H9 (cell line): ENCODE results near the gene ADORA1. TPM values are rescaled to one million over a fixed set of nuclear protein-coding genes. Genes with fewer than 3 reads are reported as not detected.
A peak's percentile ranks its signal among the peaks of the same experiment; 100 is the strongest.

Source experiments
- DNase-seq: peaks from one replicate; pipeline ENCODE4 v3.0.0-alpha.2; 2017
- H2AFZ ChIP-seq: one replicate; pipeline ENCODE4 v1.6.1; 2013; ENCODE audit warnings: mild to moderate bottlenecking, low read length, control low read depth, moderate library complexity
- H2AK5ac ChIP-seq: 2 replicates; pipeline ENCODE4 v1.6.1; 2013; ENCODE audit warnings: low read length, control low read depth, mixed read lengths; ENCODE audit not compliant: insufficient read length
- H2BK120ac ChIP-seq: one replicate; pipeline ENCODE4 v1.6.1; 2013; ENCODE audit warnings: low read depth, mild to moderate bottlenecking, low read length, control low read depth, inconsistent platforms; ENCODE audit not compliant: poor library complexity, severe bottlenecking
- H2BK12ac ChIP-seq: 2 replicates; pipeline ENCODE4 v1.6.1; 2013; ENCODE audit warnings: low read length, control low read depth, mixed read lengths, low read depth; ENCODE audit not compliant: insufficient read length
- H2BK15ac ChIP-seq: 2 replicates; pipeline ENCODE4 v1.6.1; 2013; ENCODE audit warnings: low read depth, low read length, control low read depth
- H2BK20ac ChIP-seq: one replicate; pipeline ENCODE4 v1.6.1; 2013; ENCODE audit warnings: low read depth, mild to moderate bottlenecking, low read length, control low read depth, inconsistent platforms; ENCODE audit not compliant: poor library complexity, severe bottlenecking
- H2BK5ac ChIP-seq: 2 replicates; pipeline ENCODE4 v1.6.1; 2013; ENCODE audit warnings: low read length, control low read depth, mixed read lengths; ENCODE audit not compliant: insufficient read length
- H3K14ac ChIP-seq: 2 replicates; pipeline ENCODE4 v1.6.1; 2013; ENCODE audit warnings: low read length, control low read depth; ENCODE audit not compliant: insufficient read depth
- H3K18ac ChIP-seq: 2 replicates; pipeline ENCODE4 v1.6.1; 2013; ENCODE audit warnings: low read depth, mild to moderate bottlenecking, mixed read lengths, low read length, control low read depth; ENCODE audit not compliant: insufficient read length
- H3K23ac ChIP-seq: 2 replicates; pipeline ENCODE4 v1.6.1; 2013; ENCODE audit warnings: low read length, control low read depth, mixed read lengths, low read depth; ENCODE audit not compliant: insufficient read length
- H3K23me2 ChIP-seq: 2 replicates; pipeline ENCODE4 v1.6.1; 2013; ENCODE audit warnings: low read depth, mild to moderate bottlenecking, mixed read lengths, low read length, control low read depth; ENCODE audit not compliant: insufficient read length, poor library complexity, severe bottlenecking
- H3K27ac ChIP-seq: 2 replicates; pipeline ENCODE4 v1.5.1; 2013; ENCODE audit warnings: low read length, control low read depth, mixed read lengths, low read depth; ENCODE audit not compliant: insufficient read length
- H3K27me3 ChIP-seq: 2 replicates; pipeline ENCODE4 v1.6.1; 2013; ENCODE audit warnings: low read length, control low read depth, inconsistent platforms; ENCODE audit not compliant: insufficient read depth
- H3K4ac ChIP-seq: 2 replicates; pipeline ENCODE4 v1.6.1; 2013; ENCODE audit warnings: low read depth, mild to moderate bottlenecking, control low read depth, inconsistent platforms, low read length, moderate library complexity
- H3K4me1 ChIP-seq: 2 replicates; pipeline ENCODE4 v1.6.1; 2013; ENCODE audit warnings: low read length, control low read depth, inconsistent platforms; ENCODE audit not compliant: insufficient read depth
- H3K4me2 ChIP-seq: 2 replicates; pipeline ENCODE4 v1.6.1; 2013; ENCODE audit warnings: low read length, control low read depth, mixed read lengths; ENCODE audit not compliant: insufficient read length, insufficient read depth
- H3K56ac ChIP-seq: 2 replicates; pipeline ENCODE4 v1.6.1; 2013; ENCODE audit warnings: low read depth, mild to moderate bottlenecking, mixed read lengths, low read length, control low read depth; ENCODE audit not compliant: insufficient read length
- H3K79me1 ChIP-seq: 2 replicates; pipeline ENCODE4 v1.6.1; 2013; ENCODE audit warnings: low read depth, mild to moderate bottlenecking, moderate library complexity, low read length, control low read depth, inconsistent platforms; ENCODE audit not compliant: insufficient read depth, poor library complexity, severe bottlenecking
- H3K79me2 ChIP-seq: 2 replicates; pipeline ENCODE4 v1.6.1; 2013; ENCODE audit warnings: low read length, control low read depth, inconsistent platforms; ENCODE audit not compliant: insufficient read depth
- H3K9ac ChIP-seq: 2 replicates; pipeline ENCODE4 v1.6.1; 2013; ENCODE audit warnings: low read length, control low read depth, mixed read lengths; ENCODE audit not compliant: insufficient read length; ENCODE audit errors: extremely low read depth
- H3K9me3 ChIP-seq: one replicate; pipeline ENCODE4 v1.6.1; 2013; ENCODE audit warnings: low read depth, low read length, inconsistent platforms; ENCODE audit not compliant: control insufficient read depth
- H3T11ph ChIP-seq: one replicate; pipeline ENCODE4 v1.6.1; 2013; ENCODE audit warnings: mild to moderate bottlenecking, low read length, control low read depth, inconsistent platforms
- H4K20me1 ChIP-seq: one replicate; pipeline ENCODE4 v1.6.1; 2013; ENCODE audit not compliant: control insufficient read depth, insufficient read length, insufficient read depth
- H4K5ac ChIP-seq: 2 replicates; pipeline ENCODE4 v1.6.1; 2013; ENCODE audit warnings: low read depth, mild to moderate bottlenecking, mixed read lengths, low read length, control low read depth; ENCODE audit not compliant: insufficient read length
- H4K8ac ChIP-seq: replicated peaks from 2 replicates; pipeline ENCODE4 v1.6.1; 2013; ENCODE audit warnings: low read length, control low read depth, mixed read lengths, low read depth; ENCODE audit not compliant: insufficient read length
- H4K91ac ChIP-seq: 2 replicates; pipeline ENCODE4 v1.6.1; 2013; ENCODE audit warnings: low read depth, mild to moderate bottlenecking, moderate library complexity, mixed read lengths, low read length, control low read depth; ENCODE audit not compliant: insufficient read length
- H3K27ac Mint-ChIP-seq, 3 experiments: 2 replicates in 2 of 3; 3 replicates in 1 of 3; pipeline ENCODE4 v1.8.0; 2020 to 2021; ENCODE audit warnings: mixed read lengths in 3 of 3, mild to moderate bottlenecking in 1 of 3, moderate library complexity in 1 of 3
- H3K27me3 Mint-ChIP-seq: 2 replicates; pipeline ENCODE4 v1.8.0; 2021; ENCODE audit warnings: low read depth, mild to moderate bottlenecking, moderate library complexity, mixed read lengths
- H3K36me3 Mint-ChIP-seq, 3 experiments: 2 replicates in 2 of 3; 3 replicates in 1 of 3; pipeline ENCODE4 v1.8.0; 2020 to 2021; ENCODE audit warnings: low read depth in 3 of 3, mixed read lengths in 3 of 3; ENCODE audit not compliant: insufficient read depth in 1 of 3
- H3K4me1 Mint-ChIP-seq, 2 experiments: 2 replicates each; pipeline ENCODE4 v1.8.0; 2020; ENCODE audit warnings: mixed read lengths in 2 of 2
- H3K4me3 Mint-ChIP-seq, 2 experiments: 2 replicates in 1 of 2; 3 replicates in 1 of 2; pipeline ENCODE4 v1.8.0; 2020 to 2021; ENCODE audit warnings: mild to moderate bottlenecking in 2 of 2, mixed read lengths in 2 of 2, moderate library complexity in 1 of 2
- H3K9me3 Mint-ChIP-seq, 2 experiments: 2 replicates in 1 of 2; 3 replicates in 1 of 2; pipeline ENCODE4 v1.8.0; 2020; ENCODE audit warnings: mild to moderate bottlenecking in 2 of 2, mixed read lengths in 2 of 2, moderate library complexity in 1 of 2
- WGBS: extraction: QIAGEN DNeasy Blood & Tissue Kit; methylation state at CpG from one replicate; pipeline ENCODE4 v1.1.7; 2013; ENCODE audit warnings: missing lambda C conversion rate, low lambda C conversion rate, mixed read lengths; ENCODE audit not compliant: insufficient read length; ENCODE audit errors: extremely low coverage; 5-methylcytosine and 5-hydroxymethylcytosine counted together
- total RNA-seq: library from RNA; stranded (reverse); gene quantifications from 2 replicates; pipeline ENCODE4 v1.2.1, GENCODE V29; 2021
- TF ChIP-seq, protein P1 (sequence below): fragments of 200-600 bp; sonication (generic); conservative IDR thresholded peaks from 3 replicates; pipeline ENCODE4 v1.8.0; 2021; ENCODE audit warnings: antibody characterized with exemption, mild to moderate bottlenecking

The ADORA1 gene
- total RNA-seq, 1 experiment from 2014 or later = 1.3 TPM

DNA sequence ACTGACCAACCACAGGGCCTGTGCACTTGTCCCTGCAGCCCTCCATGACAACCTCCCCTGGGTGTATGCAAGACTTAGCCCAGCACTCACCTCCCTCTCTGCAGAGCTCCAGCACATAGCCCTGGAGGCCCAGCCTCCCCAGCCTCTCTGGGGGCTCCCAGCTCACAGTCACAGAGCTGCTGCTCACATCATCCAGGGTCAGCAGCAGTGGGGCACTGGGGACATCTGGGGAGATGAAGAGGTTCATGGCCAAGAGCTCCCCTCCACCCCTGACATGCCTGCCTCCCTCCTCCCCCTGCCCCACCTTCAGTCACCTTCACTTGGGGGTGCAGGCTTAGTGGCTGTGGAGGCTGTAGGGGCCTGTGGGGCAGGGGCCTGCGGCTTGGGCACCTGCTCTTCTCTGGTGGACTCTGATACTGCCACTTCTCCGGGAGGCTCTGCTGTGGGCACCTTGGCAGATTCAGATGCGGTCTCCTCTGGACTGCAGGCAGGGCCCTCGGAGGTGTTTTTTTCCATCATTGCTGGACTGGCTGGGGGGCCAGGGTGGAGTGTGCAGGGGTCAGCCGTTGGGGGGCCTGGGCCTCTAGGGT, 47.8 kb downstream of the ADORA1 start, which contains the start of gene MYBPH:
Gene MYBPH, minus strand, starts transcription at position 590 of the 590 bp plus-strand sequence. Its CDS starts 71 bp downstream, at position 519.
- Histone ChIP-seq H3K23me2 (no peaks in the 10 kb centered on the region), H3K56ac (no peak within 1 kb of the TSS), H3K9ac (no peak within 1 kb of the TSS), H3K27me3 (no peaks in the 10 kb centered on the region), H3K23ac (no peak within 1 kb of the TSS), H3K4ac (no peak within 1 kb of the TSS), H4K8ac (no peak within 1 kb of the TSS), H3K4me2 (no peak within 1 kb of the TSS), H2BK5ac (no peak within 1 kb of the TSS), H3K79me1 (no peaks in the 10 kb centered on the region), H3K79me2 (no peaks in the 10 kb centered on the region), H3T11ph (no peak within 1 kb of the TSS), H2BK15ac (no peak within 1 kb of the TSS), H3K9me3 (no peaks in the 10 kb centered on the region), H2AK5ac (no peak within 1 kb of the TSS), H3K14ac (no peak within 1 kb of the TSS; the same call in 1 of the 2 replicates), H3K27ac (no peak within 1 kb of the TSS), H4K91ac (no peak within 1 kb of the TSS), H3K18ac (no peak within 1 kb of the TSS), H2BK20ac (no peak within 1 kb of the TSS), H4K20me1 (no peaks in the 10 kb centered on the region), H2BK12ac (no peak within 1 kb of the TSS), H3K4me1 (no peaks in the 10 kb centered on the region), H2AFZ (no peak within 1 kb of the TSS), H2BK120ac (no peak within 1 kb of the TSS), H4K5ac (no peak within 1 kb of the TSS)
- no peak within 1 kb of the TSS for H3K4me3 Mint-ChIP-seq
- H3K9me3 Mint-ChIP-seq = no peaks in the 10 kb centered on the region
- TF ChIP-seq, protein P1, sequence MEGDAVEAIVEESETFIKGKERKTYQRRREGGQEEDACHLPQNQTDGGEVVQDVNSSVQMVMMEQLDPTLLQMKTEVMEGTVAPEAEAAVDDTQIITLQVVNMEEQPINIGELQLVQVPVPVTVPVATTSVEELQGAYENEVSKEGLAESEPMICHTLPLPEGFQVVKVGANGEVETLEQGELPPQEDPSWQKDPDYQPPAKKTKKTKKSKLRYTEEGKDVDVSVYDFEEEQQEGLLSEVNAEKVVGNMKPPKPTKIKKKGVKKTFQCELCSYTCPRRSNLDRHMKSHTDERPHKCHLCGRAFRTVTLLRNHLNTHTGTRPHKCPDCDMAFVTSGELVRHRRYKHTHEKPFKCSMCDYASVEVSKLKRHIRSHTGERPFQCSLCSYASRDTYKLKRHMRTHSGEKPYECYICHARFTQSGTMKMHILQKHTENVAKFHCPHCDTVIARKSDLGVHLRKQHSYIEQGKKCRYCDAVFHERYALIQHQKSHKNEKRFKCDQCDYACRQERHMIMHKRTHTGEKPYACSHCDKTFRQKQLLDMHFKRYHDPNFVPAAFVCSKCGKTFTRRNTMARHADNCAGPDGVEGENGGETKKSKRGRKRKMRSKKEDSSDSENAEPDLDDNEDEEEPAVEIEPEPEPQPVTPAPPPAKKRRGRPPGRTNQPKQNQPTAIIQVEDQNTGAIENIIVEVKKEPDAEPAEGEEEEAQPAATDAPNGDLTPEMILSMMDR = no peak
- peaks cover 32 to 34% of the 10 kb centered on the region in 2 experiments for H3K4me1 Mint-ChIP-seq
- no peaks in the 10 kb centered on the region for H3K36me3 Mint-ChIP-seq
- peaks cover 1% of the 10 kb centered on the region; the same call in 1 of the 2 replicates for H3K27me3 Mint-ChIP-seq
- H3K27ac Mint-ChIP-seq = 0 out of 7 replicates have a peak within 1 kb of the TSS, but pooled peaks of 1 of the 3 experiments have one; percentile 15
- DNase-seq = no peak
- no CpG with 5 or more reads among the region's 5 CpGs for WGBS
